Activated CD8-positive, alpha-beta memory T cell treated with anti-CD3 and anti-CD28 coated beads for 36 hours (primary cell): ENCODE measurements around the gene VDR. TPM values are rescaled to one million over a fixed set of nuclear protein-coding genes. Genes with fewer than 3 reads are reported as not detected.

ENCODE experiments used
- CTCF ChIA-PET: fragments of 350-600 bp; sonication (Branson Sonifier 250); formaldehyde crosslinking; loops from one replicate; lab custom pipeline; 2021; ENCODE audit warnings: antibody characterized with exemption; lab: Charles Lee
- POLR2A ChIA-PET: fragments of 350-600 bp; sonication (Branson Sonifier 250); formaldehyde crosslinking; loops from one replicate; lab custom pipeline; 2021; ENCODE audit warnings: antibody characterized with exemption; lab: Charles Lee
- total RNA-seq, 2 experiments: library from RNA; stranded (reverse); gene quantifications; one replicate each; pipeline ENCODE4 v1.2.3, GENCODE V29; 2021

VDR gene
- total RNA-seq, 2 experiments from 2014 or later = 104 to 106 TPM

- CTCF ChIA-PET = interaction anchor here (0.5 to 2.4 kb wide), 6 partner anchors 11 to 304 kb away, joined by 3 to 6 read pairs (median 3); partner anchors contain the start of gene TMEM106C
- POLR2A ChIA-PET = interaction anchor here (0.6 to 1.7 kb wide), 5 partner anchors 15 to 51 kb away, joined by 3 to 5 read pairs (median 3); partner anchors contain the start of gene VDR
Observed at GRCh38 chr12:47882781-47883546, 21.8 kb downstream of the VDR start.

- ChIA-PET POLR2A (no interaction called here), CTCF (interaction anchor here (1.3 kb wide), 1 partner anchor 12 kb away, joined by 3 read pairs; no protein-coding TSS in a partner anchor)
Observed at GRCh38 chr12:47881826-47882427, 22.9 kb downstream of the VDR start.

GRCh38 chr12:47881051-47881450 is 23.7 kb downstream of the VDR start:
- CTCF ChIA-PET = no interaction called here
- POLR2A ChIA-PET = no interaction called here

GRCh38 chr12:47878918-47879481 is 25.8 kb downstream of the VDR start:
- ChIA-PET POLR2A (no interaction called here), CTCF (interaction anchor here (0.6 kb wide), 2 partner anchors 9 to 43 kb away, joined by 3 to 5 read pairs; no protein-coding TSS in a partner anchor)

DNA sequence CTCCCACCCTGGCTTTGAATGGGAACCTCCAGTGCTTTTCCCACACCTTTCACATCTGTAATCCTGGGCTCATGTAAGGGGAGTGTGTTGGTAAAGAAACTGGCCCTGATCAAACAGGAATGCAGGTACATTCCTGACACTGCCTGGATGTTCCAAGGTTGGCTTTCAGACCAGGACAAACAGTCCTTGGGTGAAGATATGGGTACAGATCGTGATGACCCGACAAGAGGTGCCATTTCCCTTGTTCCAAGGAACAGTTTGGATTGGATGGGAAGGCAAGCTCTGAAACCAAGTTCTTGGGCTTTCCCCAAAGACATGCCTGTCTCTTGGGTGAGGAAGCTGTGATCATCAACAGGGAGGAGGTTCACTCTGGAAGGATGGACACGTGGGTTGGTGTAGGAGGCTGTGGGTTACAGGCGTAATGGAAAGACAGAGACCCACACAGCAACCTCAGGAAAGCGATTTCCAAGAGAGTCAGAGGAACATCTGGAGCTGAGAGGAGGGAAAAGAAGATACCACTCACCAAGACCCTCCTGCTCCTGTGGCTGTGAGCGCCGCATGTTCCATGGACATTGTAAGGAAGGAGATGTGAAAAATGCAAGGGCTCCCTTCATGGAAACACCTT is 26.4 kb downstream of the VDR start:
- ChIA-PET CTCF (no interaction called here), POLR2A (no interaction called here)

DNA sequence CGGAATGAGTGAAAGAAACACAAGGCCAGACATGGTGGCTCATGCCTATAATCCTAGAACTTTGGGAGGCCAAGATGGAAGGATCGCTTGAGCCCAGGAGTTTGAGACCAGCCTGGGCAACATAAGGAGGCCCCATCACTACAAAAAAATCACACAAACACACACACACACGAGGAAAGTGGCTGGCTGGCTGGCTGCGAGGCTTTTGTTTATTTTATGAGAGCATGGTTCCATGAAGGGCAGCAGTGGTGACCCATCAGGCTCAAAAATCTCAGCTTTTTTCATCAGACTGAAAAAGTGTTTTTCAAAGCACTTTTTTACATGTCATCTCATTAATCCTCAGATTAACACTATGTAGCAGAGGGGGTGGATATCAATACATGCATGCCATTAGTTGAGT is 27.7 kb downstream of the VDR start:
- ChIA-PET POLR2A (no interaction called here), CTCF (no interaction called here)

DNA sequence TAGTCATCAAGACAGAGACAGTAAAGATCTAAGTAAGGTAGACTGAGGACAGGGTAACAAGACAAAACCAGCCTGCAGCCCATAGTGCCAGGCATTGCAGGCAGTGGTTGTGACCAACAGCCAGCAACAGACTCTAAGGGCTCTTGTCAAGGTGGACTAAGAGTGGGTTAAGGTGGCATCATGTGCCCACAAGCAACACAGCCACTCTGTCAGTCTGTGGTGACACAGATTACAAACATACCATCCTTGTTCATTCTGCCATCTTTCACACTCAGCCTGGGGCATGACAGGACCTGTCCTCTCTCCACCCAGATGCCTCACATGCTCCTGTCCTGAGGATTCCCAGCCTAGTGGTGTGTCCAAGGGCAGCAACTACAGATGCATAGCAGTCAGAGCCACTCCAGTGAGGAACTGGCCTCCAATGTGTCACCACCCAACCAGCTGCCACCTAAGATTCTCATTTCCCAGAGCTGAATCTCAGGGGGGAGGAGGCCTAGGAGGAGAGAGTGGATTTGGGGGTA is 28.3 kb downstream of the VDR start:
- ChIA-PET CTCF (interaction anchor here (1.2 kb wide), 1 partner anchor 28 kb away, joined by 4 read pairs; the partner anchor contains the start of gene VDR), POLR2A (interaction anchor here (0.9 kb wide), 1 partner anchor 300 kb away, joined by 5 read pairs; no protein-coding TSS in a partner anchor)

GRCh38 chr12:47875746-47876439 is 28.9 kb downstream of the VDR start:
- ChIA-PET CTCF (interaction anchor here (1.2 to 1.3 kb wide), 3 partner anchors 17 to 37 kb away, joined by 3 to 4 read pairs (median 4); partner anchors contain the start of gene VDR), POLR2A (interaction anchor here (0.9 kb wide), 1 partner anchor 301 kb away, joined by 5 read pairs; no protein-coding TSS in a partner anchor)

GRCh38 chr12:47874316-47874715 is 30.5 kb downstream of the VDR start:
- POLR2A ChIA-PET = no interaction called here

DNA sequence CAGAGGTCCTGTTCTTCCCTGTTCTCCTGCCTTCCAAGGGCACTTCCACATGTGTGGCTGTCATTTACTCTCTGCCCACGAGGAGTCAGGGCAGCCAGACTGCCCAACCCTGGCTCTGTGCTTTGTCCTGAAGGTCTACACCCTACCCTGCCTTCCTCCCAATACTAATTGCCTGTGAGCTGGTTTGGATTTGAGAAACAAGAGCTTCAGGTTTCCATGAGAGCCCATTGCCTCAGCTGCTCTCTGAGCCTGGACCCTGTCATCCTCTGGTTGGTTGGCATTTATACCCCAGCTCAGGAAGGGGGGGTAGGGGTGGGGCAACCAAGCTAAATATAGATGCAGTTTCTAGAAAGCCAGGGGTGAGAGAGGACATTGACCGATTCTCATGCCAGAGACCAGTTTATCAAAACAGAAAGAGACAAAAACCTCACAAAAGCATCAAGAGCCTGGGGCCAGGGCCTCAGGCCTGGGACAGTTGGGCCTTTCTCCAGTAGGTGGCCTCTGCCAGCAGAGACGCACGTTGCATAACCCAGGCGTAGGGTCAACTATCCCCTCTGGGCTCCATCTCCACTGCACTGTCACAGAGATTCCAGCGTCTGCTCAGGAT is 34.5 kb downstream of the VDR start:
- POLR2A ChIA-PET = interaction anchor here (0.7 kb wide), 1 partner anchor 14 kb away, joined by 4 read pairs; no protein-coding TSS in a partner anchor

More at GRCh38 chr12:47874316-47874715, 30.5 kb downstream of the VDR start:
- CTCF ChIA-PET = interaction anchor here (1.2 to 1.3 kb wide), 3 partner anchors 12 to 132 kb away, joined by 3 to 4 read pairs (median 3); no protein-coding TSS in a partner anchor

GRCh38 chr12:47868552-47869031 is 36.2 kb downstream of the VDR start:
- CTCF ChIA-PET = interaction anchor here (1.9 to 2.1 kb wide), 2 partner anchors 15 to 81 kb away, joined by 6 read pairs; no protein-coding TSS in a partner anchor
- POLR2A ChIA-PET = interaction anchor here (0.7 to 1.3 kb wide), 3 partner anchors 9 to 17 kb away, joined by 3 to 10 read pairs (median 4); no protein-coding TSS in a partner anchor

More for the DNA sequence above, 34.5 kb downstream of the VDR start:
- CTCF ChIA-PET = interaction anchor here (0.6 to 2.1 kb wide), 8 partner anchors 8 to 748 kb away, joined by 3 to 6 read pairs (median 4); partner anchors contain the start of gene VDR

DNA sequence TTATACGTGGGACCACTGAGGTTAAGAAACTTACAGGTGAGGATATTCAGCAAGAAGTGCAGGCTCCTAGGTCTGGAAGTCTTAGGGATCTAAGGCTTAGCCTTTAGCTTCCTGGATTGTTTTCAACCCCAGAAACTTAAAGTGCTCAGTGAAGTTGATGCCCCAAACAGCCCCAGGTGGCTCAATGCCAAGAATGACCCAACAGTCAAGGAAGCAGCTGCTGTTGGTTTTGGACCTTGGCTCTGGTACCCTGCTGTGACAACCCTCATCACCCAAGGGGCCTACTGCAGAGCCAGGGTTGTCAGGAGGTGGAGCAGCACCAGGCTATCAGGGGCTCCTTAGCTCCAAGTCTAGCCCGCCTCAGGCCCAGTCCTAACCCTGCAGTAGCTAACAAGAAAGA is 36.8 kb downstream of the VDR start:
- ChIA-PET CTCF (interaction anchor here (1.0 to 1.9 kb wide), 3 partner anchors 15 to 82 kb away, joined by 3 to 6 read pairs (median 3); no protein-coding TSS in a partner anchor), POLR2A (interaction anchor here (0.8 to 1.3 kb wide), 4 partner anchors 15 to 61 kb away, joined by 3 to 10 read pairs (median 3); no protein-coding TSS in a partner anchor)

DNA sequence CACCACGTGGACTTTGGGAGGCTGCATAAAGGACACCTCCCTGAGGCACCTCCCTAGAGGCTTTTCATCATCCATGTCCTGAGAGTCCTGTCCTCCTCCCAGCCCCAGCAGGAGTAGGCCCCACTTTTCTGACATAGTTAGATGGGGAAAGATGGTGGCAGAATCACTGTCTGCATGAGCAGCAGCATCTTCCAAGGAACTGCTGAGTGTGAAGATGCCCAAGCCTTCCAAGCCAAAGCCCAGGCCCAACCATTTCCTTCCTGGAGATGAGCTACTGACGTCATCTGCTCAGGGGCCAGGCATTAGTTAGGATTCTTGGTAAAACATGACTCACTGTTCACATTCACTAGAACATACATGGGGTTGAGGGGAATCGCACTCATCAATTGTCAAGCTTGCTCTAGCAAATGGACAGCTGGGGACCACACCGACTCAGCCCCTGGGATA is 37.3 kb downstream of the VDR start:
- CTCF ChIA-PET = interaction anchor here (1.0 to 1.9 kb wide), 3 partner anchors 16 to 82 kb away, joined by 3 to 6 read pairs (median 3); no protein-coding TSS in a partner anchor
- POLR2A ChIA-PET = interaction anchor here (0.8 to 1.3 kb wide), 4 partner anchors 16 to 61 kb away, joined by 3 to 10 read pairs (median 3); no protein-coding TSS in a partner anchor

- CTCF ChIA-PET = interaction anchor here (0.7 kb wide), 2 partner anchors 83 to 451 kb away, joined by 3 read pairs; no protein-coding TSS in a partner anchor
Observed at GRCh38 chr12:47864646-47865235, 40.1 kb downstream of the VDR start.

DNA sequence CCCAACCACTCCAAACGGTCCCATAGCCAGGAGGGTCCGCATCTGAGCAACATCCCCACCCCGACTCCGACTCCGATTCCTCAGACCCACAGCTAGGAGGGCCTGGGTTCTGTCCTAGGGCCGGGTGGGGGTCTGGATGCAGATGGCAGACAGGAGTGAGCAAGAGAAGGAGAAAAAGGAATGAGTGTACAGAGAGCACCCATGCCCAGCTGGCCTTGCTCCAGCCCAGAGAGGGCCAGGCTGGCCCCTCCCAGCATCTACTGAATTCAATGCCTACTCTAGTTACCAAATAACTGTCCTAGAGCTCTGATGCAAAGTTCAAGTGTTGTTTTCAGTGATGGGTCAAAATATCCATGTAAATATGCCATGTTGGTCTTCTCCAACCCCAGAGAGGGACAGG is 40.8 kb downstream of the VDR start:
- ChIA-PET CTCF (no interaction called here), POLR2A (no interaction called here)

More at GRCh38 chr12:47864646-47865235, 40.1 kb downstream of the VDR start:
- POLR2A ChIA-PET = no interaction called here

GRCh38 chr12:47863467-47863866 is 41.3 kb downstream of the VDR start:
- POLR2A ChIA-PET = no interaction called here
- CTCF ChIA-PET = interaction anchor here (0.7 kb wide), 1 partner anchor 9 kb away, joined by 3 read pairs; no protein-coding TSS in a partner anchor
